Neural progenitor cell (in vitro differentiated cells): ENCODE results near the gene APH1B.

Source experiments
- CTCF ChIP-seq: fragments of 200-600 bp; sonication (generic); IDR thresholded peaks from 2 replicates; pipeline ENCODE4 v1.5.1; 2017; ENCODE audit warnings: antibody characterized with exemption, mild to moderate bottlenecking
- EZH2 ChIP-seq: fragments of 200-600 bp; sonication (generic); IDR thresholded peaks from 2 replicates; pipeline ENCODE4 v1.6.1; 2017; ENCODE audit warnings: antibody characterized with exemption, mild to moderate bottlenecking, moderate library complexity
- EZH2phosphoT487 ChIP-seq: fragments of 200-600 bp; sonication (generic); IDR thresholded peaks from 2 replicates; pipeline ENCODE4 v1.6.1; 2017; ENCODE audit warnings: antibody characterized with exemption

GRCh38 chr15:63337046-63337445 lies 59.6 kb downstream of the APH1B start:
- no peak for TF ChIP-seq CTCF
- TF ChIP-seq EZH2: no peak
- TF ChIP-seq EZH2phosphoT487: no peak
